ENCODE results near the gene KLF5.
"Not testable (repeated sequence)": the region's sequence is repeated elsewhere in the genome, so short reads cannot be mapped to it uniquely, and the experiment has no call there.

KLF5 gene

DNA sequence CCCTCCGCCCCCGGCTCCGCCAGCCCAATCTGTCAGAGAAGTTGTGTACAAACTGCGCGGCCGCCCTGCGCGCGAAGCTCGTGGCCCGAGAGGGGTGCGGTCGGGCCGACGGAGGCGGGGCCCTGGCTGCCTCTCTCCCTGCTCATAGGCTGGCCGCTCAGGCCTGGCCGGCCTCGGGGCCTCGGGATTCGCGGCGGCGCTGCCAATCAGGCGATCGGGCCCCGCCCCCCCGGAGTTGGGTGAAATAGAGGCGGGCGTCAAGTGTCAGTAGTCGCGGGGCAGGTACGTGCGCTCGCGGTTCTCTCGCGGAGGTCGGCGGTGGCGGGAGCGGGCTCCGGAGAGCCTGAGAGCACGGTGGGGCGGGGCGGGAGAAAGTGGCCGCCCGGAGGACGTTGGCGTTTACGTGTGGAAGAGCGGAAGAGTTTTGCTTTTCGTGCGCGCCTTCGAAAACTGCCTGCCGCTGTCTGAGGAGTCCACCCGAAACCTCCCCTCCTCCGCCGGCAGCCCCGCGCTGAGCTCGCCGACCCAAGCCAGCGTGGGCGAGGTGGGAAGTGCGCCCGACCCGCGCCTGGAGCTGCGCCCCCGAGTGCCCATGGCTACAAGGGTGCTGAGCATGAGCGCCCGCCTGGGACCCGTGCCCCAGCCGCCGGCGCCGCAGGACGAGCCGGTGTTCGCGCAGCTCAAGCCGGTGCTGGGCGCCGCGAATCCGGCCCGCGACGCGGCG lies at the start of gene KLF5:
KLF5 (plus strand) TSS at position 270 of the 724 bp plus-strand sequence; CDS start at position 593, 323 bp downstream.
- DNase-seq (ENCODE audit: insufficient read length, low spot score) (peak; percentile 87), FAIRE-seq (peak; percentile 89)

DNA sequence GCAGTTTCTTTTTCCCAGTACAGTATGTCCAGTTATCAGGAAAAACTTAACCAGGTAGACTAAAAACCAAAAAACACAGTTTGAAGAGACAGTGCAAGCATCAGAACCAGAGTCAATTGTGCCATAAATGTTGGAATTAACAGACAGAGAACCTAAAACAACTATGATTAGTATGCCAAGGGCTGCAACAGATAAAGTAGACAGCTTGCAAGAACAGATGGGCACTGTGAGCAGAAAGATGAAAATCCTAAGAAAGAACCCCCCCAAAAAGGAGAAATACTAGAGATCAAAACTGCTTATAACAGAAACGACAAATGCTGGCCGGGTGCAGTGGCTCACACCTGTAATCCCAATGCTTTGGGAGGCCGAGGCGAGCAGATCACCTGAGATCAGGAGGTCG lies 47.1 kb upstream of the KLF5 start:
- FAIRE-seq (no peak), DNase-seq (ENCODE audit: insufficient read length, low spot score) (no peak)

DNA sequence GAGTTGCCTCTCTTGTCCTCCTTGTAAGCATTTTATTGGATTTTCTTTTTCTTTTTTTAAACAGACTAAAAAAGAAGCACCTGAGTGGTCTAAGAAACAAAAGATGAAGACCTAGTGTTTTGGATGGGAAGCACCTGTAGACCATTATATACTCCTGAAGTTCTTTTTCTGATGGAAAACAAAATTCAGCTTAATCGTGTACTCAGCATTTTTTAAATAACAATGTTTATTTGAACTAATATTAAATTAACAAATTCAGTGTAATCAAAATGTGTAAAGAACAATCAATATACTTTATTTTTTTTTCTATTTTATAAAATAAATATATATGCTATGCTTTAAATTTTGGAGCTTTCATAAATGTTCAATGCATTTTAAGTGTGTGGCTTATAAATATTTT lies 43.0 kb upstream of the KLF5 start:
- DNase-seq (ENCODE audit: insufficient read length, low spot score) = no peak
- no peak for FAIRE-seq

DNA sequence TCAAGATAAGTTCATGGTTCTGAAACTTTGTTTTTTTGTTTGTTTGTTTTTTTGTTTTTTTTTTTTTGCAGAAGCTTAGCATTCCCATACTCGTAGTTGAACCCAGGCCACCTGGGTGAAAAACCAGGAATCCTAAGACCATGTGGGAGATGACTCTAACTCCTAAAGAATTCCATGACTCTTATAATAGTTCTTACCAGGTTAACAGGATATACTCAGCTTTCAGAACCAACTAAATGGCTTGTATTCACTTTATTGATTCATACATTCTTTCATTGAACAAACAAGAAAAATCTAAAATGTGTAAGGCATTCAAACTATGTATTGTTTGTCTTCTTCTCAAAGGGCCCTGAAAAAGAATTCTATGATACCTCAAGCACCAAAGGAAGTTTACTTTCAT lies 40.5 kb upstream of the KLF5 start:
- FAIRE-seq (no peak), DNase-seq (ENCODE audit: insufficient read length, low spot score) (no peak)

DNA sequence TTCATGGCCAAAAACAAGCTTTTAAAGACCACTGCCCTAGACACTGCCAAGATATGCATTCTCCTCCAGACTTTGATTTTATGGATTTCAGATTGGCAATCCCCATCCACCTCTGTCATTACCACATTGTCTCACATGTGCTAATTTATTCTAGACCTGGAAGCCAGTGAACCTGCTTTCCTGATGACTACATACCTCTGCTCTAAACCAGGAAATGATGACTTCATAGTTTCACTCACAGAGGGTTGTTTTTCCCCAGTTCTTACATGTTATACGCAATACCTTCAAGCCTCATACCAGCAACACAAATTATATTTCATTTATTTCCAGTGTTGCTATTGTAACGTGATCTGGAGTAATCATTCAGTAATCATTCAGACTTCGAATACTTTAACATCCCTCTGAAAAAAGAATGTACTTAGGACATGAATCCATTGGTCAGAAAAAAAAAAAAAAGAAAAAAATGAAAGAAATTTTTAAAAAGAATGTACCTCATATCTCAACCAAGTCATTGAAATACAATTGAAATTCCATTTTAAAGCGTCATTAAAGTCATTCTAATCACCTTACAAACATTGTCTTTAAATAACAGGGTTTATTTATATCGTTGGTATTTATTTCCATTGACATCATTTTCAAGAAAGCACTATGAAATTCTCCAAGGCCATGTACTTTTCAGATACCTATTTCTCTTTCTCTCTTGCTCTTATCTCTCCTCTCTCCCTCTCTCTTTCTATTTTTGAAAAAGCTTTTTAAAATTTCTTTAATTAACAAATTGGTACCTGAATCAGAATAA lies 33.4 kb upstream of the KLF5 start:
- FAIRE-seq (no peak), DNase-seq (ENCODE audit: insufficient read length, low spot score) (no peak)

DNA sequence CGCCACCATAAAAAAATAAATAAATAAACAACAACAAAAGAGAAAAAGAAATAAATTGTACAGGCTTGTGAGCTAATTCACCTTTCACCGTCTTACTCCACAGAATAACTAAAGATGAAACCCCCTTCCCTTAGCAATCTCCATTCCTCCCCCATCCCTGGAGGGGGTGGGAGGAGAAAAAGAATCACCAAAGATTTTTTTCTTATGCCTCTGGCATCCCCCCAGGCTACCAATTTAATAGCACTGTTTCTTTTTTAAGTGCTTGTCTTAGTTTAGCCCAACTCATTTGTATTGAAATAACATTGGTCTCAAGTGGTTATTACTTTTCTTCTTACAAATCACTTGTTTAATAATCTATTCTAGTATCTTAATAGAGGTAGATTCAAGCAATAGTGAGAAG lies 23.9 kb upstream of the KLF5 start:
- DNase-seq (ENCODE audit: insufficient read length, low spot score) = no peak
- FAIRE-seq = no peak

DNA sequence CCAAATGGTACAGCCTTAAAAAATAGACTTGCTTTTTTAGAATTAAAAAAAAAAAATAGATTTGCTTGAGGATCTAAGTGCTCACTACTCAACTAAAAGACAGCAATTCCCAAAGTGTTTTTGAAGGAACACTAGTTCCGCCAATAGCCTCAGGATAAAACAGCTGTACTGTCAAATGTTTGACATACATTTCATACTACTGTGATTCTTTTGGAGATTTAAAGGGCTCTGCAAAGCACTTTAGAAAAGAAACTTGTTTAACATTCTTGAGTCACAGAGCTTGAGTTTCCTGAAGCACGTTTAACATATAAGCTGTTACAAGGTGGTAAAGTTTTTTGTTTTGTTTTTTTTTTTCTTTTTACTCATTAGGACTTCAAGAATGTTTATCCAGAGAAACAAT lies 23.1 kb upstream of the KLF5 start:
- no peak for DNase-seq (ENCODE audit: insufficient read length, low spot score)
- FAIRE-seq = no peak

DNA sequence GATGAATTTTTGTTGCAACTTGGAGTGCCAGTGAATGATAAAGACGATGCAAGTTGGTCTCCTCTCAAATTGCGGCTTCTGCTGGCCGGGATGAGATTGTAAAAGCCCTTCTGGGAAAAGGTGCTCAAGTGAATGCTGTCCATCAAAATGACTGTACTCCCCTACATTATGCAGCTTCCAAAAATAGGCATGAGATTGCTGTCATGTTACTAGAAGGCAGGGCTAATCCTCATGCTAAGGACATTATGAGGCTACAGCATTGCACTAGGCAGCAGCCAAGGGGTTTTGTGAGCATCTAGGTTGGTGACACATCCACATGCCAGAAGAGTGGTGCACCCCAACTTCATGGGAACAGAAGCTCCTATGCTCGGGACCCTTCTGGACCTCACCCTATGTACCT lies 22.2 kb upstream of the KLF5 start:
- FAIRE-seq (no peak), DNase-seq (ENCODE audit: insufficient read length, low spot score) (no peak)

DNA sequence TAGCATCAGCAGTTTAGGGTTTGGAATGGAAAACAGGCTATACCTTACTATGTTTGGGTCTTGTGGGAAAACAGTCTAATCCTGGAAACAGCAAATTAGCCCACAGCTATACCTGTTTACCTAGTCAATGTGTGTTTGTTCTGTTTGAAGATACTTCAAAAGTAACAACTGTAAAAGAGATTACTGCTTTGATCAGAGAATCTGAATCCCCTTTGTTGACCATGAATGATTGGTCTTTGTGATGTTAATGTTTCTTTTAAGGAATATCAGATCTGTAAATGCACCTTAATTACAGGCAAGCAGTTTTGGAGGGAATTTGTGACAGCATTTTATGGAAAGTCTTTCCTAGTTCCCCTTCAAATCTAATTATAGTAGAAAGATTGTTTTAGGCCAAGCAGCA lies 20.7 kb upstream of the KLF5 start:
- FAIRE-seq = no peak
- DNase-seq (ENCODE audit: insufficient read length, low spot score) = no peak

DNA sequence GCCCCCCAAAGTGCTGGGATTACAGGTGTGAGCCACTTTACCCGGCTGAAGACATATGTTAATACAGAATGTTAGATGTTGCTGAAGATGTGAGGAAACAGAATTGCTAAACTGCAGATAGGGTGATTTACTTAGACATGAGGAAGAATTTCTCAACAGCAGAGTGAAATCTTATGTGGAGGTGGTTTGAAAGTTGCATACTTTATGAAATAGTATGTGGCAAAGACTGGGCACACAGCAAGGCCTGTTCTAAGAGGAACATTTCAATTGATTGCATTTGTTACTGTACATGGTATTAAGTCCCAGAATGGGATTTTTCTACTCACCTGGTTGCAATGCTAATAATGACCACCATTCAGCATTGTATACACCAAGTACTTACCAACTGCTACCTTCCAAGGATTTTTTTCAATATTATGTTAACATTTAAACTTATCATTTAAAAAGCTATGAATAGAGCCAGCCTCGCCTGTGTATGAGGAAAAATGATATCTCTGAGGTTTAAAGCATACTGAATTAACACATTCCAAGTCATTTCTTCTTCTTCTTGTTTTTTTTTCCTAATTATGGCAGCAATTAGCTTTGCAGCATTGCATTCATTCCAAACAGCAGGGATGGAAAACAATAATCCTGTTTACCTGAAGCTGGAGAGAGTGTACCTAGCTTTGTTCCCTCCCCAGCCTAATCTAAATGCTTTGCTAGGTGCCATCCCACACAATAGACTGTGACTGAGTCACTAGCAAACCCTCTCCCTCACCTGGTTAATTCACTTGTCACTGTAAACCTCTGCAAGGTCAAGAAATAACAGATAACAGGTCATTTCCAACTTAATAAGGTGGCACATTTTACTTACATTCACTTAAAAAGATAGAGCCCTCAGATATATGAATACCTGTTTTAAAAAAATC lies 19.4 kb upstream of the KLF5 start:
- no peak for FAIRE-seq
- no peak for DNase-seq (ENCODE audit: insufficient read length, low spot score)

DNA sequence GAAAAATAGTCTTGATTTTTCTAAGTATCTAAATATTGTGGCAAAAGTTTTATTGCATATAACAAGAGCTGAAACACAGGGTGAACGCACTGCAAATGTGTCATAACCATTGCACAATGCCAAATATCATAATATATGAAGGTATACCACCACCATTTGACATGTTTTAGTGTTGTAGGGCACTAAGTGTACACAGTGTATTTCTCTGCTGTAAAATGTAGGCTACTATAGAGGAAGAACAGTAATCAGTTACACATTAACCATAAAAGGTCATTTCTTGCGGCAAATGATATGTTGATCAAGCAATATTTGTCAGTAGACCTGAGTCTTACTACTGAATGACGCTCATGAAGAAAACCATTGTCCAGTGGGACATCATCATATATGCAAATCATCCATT lies 18.3 kb upstream of the KLF5 start:
- no peak for FAIRE-seq

DNA sequence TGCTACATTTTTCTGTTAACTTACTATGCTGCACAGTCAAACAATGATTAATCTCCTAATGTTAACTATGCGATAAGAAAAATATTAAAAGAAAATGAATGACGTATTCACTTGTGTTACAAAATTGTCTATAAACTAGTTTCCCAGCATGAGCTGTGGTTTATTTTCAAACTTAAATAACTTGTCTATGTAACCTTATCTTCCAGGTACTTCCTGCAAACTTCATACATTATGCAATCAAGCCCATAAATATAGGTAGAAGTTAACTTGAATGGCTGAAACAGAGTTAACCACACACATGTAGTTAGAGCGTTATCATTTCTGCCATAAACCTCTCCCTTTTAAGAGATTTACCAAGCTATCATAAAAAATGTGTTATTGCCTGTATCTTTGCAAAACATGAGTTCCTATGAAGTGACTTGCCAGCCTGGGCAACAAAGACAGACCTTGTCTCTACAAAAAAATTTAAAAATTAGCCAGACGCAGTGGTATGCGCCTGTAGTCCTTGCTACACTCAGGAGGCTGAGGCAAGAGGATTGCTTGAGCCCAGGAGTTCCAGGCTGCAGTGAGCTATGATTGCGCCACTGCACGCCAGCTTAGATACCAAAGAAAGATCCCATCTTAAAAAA lies 17.7 kb upstream of the KLF5 start:
- no peak for DNase-seq (ENCODE audit: insufficient read length, low spot score)
- no peak for FAIRE-seq

More for the DNA sequence above, 18.3 kb upstream of the KLF5 start:
- DNase-seq (ENCODE audit: insufficient read length, low spot score) = no peak

DNA sequence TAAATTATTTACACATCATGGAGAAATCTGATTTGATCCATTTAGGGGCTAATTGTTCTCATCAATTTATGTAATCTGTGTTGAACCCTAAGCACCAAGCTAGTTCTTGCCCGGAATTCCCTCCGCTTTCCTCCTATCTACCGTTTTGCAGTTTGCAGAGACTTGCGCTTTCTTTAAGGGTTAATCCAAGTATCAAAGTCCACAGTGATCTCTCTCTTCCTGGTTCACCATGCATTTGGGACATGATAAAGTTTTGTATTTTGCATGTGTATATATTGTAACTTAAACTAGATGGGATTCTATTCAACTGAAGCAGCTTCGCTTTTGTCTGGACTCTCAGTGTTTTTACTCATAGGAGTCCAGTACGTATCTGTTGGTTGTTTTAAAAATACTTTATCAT lies 13.8 kb upstream of the KLF5 start:
- no peak for FAIRE-seq
- no peak for DNase-seq (ENCODE audit: insufficient read length, low spot score)

DNA sequence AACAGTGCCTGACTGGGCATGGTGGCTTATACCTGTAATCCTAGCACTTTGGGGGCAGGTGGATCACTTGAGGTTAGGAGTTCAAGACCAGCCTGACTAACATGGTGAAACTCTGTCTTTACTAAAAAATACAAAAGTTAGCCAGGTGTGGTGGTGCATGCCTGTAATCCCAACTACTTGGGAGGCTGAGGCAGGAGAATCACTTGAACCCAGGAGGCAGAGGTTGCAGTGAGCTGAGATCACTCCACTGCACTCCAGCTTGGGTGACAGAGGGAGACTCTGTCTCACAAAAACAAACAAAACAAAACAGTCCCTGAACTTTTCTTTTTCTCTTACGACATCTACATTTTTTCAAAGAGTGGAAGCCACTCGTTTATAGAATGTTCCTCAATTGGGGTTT lies 10.2 kb upstream of the KLF5 start:
- FAIRE-seq; DNase-seq (ENCODE audit: insufficient read length, low spot score): not testable (repeated sequence)

DNA sequence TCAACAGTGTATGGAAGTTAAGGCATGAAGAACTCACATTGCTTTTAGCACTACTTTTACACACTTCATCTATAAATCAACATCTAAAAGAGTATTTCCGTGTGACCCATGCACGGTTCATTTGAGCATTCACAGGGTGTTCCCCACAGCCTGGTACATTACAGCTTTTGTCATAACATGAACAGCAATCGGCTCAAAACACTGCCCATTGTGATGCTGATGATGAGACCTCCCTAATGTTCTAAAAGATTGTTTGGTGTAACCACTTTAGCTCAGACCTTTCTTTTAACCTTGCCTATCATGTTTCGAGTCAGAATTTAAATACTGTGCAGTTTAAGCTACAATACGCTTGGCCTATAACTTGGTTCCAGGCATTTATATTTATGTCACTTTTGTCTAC lies 4.1 kb upstream of the KLF5 start:
- no peak for FAIRE-seq
- DNase-seq (ENCODE audit: insufficient read length, low spot score) = no peak

DNA sequence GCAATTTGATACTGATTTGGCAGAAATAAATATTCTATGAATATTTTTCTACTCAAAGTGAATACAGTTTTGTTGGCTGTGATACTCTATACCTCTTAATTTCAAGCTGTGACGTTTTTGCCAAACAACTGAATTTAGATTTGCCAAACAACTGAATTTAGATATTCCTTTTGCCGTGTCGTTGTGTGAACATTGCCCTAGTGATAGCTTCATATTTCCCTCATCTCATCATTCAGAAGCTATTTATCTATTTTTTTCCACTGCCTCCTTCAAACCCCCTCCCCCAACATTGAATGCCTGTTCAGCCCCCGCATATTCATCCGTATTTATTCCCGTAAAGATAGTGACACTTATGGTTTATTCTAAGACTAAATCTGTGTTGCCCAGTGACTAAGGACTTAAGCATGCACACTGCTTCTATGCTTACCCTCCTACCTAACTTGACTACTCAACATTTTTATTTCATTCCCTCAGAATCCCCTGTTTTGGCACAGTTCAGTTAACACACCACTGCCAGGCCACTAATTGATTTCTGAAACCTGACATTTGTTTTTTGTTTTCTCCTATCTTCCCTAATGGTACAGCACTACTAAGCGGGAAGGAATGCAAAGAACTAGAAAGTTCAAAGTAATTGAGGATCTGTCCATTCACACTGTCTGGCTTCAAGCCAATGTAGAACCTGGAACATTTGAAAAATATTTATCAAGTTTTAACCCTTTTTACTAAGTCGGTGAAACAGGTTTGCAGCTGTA lies 2.8 kb upstream of the KLF5 start:
- peak; percentile 54 for DNase-seq (ENCODE audit: insufficient read length, low spot score)
- no peak for FAIRE-seq

DNA sequence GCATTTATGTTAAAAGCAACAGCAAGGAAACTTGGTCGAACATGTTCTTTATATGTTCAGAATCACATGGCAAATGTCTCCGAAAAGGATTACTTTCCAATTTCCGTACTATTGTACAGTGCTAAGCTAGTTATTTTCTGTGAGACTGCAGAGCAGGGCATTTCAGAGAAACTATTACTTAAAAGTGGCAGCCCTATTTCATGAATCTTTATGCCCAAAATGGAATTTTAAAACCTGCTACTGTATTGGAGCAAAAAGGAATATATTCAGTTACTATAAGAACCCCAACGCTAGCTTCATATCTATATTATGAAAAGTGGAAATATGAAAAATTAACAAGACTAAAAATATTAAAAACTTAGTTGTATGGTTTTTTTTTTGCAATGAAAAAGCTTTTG lies 2.2 kb upstream of the KLF5 start:
- DNase-seq (ENCODE audit: insufficient read length, low spot score) (no peak), FAIRE-seq (no peak)

DNA sequence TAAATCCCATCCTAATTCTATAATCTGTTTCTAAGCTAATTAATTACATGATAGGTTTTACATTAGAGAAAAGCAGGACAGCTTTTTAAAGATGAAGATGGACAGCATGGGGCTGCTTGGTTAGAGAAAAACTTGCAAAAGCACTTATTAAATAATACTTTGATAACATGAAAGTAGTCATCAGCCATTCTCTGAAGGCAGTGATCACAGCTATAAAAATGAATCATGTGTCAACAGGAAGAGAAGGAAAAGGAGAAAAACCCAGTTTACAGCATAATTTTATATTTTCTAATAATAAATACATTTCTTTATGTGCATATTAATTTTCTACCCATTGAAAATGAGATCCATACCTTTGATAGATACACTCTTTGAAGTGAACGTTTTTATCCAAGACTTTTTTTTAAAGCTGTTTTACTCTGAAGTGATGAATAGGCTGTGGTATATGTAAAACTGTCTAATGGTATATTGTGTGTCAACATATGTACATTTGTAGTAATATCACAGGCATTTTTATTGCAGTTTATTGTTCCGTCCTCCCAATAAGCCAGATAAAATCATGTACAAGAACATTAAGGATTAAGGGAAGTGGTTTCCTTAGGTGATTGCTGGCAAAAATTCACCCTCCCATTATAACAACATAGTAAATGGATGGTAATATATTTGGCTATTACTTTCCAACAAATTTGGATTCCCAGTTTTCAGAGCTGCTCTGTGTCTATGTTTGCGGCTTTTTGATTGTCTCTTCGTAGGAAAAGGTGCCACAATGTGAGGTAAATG lies 1.3 kb upstream of the KLF5 start:
- no peak for DNase-seq (ENCODE audit: insufficient read length, low spot score)

DNA sequence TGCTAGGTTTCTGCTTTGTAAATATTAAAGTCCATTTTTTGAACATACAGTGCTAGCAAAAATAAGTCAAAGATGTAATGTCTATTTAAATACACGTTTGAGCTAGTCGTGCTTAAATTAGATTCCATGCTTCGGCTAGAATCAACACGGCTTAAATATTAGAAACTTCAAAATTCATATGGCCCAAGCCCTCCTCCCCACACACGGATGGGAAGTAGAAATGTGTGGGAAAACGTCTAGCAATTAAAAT lies 816 bp upstream of the KLF5 start:
- no peak for FAIRE-seq
- DNase-seq (ENCODE audit: insufficient read length, low spot score) = no peak

More for the DNA sequence above, 1.3 kb upstream of the KLF5 start:
- no peak for FAIRE-seq

DNA sequence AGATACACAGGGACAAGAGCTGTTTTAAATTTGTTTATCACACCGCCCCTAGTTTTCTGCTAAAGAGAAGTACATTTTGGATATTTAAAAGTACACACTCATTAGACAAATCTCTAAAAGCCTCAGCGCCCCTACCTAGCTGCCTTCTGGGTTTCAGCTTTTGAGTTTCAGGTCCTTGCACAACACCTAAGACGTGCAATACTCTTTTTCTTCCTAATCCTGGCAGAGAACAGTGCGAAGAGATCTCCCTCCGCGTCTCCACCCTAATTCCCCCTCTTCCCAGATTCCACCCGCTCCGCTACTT lies 421 bp upstream of the KLF5 start:
- no peak for FAIRE-seq
- no peak for DNase-seq (ENCODE audit: insufficient read length, low spot score)

Measured in HTR-8/SVneo (cell line).